GM19043 (cell line): ENCODE data around the gene PRKAG2.
"Not testable (repeated sequence)": the region's sequence is repeated elsewhere in the genome, so short reads cannot be mapped to it uniquely, and the experiment has no call there.

Source experiments
- ATAC-seq: cut with Tn5 transposase; IDR thresholded peaks from one replicate; pipeline ENCODE4 v1.9.1; 2021; ENCODE audit warnings: low read depth; ENCODE audit not compliant: unreplicated experiment

PRKAG2 gene

GRCh38 chr7:151853896-151854719 lies 22.8 kb downstream of the PRKAG2 start:
- no peak for ATAC-seq

DNA sequence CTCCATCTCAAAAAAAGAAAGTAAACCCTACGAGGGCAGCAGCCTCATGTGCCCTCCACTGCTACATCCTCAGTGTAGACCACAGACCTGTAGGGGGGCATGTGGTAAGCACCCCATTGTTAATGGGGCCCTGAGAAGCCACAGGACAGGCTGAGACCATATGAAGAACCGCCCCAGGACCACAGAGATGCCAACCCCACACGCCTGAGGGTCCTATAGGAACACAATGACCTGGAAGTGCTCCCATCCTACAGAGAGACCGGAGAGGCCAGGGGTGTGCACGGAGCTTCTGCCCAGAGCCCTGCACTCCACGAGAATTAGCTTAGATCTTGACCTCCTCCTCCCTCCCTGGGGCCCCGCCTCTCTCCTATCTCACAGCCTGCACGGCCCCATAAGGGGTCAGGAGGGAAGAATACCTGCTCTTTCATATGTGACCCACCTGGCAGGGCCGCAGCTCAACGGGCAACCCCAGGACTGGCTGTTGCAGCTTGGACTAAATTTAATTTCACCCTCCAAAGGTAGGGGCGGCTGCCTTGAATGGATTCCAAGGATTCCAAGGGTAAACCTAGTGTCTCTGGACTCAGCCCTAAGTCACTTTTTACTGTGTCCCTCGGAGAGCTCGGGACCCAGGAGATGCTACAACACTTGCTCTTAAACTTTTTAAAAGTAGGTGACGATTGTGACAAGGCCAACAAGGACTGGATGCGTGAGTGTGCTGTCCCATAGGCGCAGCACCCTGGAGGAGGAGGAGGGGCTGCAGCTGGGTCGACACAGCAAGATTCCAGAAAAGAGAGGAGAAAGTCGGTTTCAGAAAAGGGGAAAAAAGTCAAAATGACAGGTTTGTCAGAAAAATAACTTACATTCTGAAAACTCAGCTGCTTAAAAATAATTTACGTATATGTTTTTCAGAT lies 24.2 kb downstream of the PRKAG2 start:
- ATAC-seq = no peak

GRCh38 chr7:151851782-151852181 lies 25.1 kb downstream of the PRKAG2 start:
- no peak for ATAC-seq

GRCh38 chr7:151851145-151851751 lies 25.7 kb downstream of the PRKAG2 start:
- no peak for ATAC-seq

- ATAC-seq = no peak
Observed at GRCh38 chr7:151850491-151851124, 26.3 kb downstream of the PRKAG2 start.

DNA sequence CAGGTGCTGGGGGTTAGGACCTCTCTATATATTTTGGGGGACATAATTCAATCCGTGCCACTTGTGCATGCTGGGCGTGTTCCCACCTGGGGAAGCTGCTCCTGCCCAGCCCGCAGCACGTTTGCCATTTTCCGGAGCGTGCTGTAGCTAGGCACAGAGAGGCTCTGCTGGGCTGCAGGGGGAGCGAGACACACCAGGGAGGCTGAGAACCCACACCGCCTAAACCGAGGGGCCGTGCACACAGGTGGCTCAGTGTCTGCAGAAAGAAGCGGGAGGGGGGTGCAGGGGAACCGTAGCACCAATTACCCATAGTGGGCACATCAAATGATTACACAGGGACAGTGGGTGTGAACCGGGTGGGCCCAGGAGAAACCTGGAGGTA lies 27.0 kb downstream of the PRKAG2 start:
- ATAC-seq = no peak

DNA sequence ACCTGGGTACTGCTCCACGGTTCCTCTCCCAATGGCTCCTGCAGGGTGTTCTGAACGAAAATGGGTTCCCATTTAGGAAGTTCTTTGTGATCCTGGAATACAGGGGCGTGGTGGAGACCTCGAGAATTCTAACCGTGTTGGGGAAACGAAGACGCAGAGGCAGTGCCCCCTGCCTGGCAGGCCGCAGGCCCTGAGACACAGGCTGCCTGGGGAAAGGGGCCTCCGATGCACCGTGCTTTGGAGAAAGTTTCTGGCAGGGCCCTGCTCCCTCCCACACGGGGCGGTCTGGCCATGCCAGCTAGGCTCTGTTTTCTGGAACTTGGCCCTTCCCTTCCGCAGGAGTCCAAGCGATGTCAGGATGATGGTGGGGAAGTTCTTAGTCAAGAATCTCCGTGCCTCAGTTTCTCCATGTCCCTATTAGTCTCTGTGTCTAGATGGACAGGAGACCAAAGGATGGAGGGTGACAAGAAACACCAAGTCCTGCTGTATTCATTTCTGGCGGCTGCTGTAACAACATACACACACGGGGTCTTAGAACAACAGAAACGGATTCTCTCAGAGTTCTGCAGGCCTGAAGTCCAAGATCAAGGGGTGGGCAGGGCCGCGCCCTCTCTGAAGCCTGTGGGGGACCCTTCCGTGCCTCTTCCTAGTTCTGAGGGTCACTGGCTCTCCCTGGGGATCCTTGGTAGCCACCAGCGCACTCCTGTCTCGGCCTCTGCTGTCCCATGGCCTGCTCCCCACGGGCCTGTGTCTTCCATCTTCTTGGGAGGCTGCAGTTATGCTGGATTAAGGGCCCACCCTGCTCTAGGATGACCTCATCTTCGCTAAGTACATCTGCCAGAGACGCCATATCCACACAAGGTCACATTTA lies 27.7 kb downstream of the PRKAG2 start:
- ATAC-seq = no peak

GRCh38 chr7:151847681-151848081 lies 29.2 kb downstream of the PRKAG2 start:
- ATAC-seq = no peak

GRCh38 chr7:151847136-151847535 lies 29.8 kb downstream of the PRKAG2 start:
- no peak for ATAC-seq

- no peak for ATAC-seq
Observed at GRCh38 chr7:151845412-151846205, 31.3 kb downstream of the PRKAG2 start.

GRCh38 chr7:151844825-151845200 lies 32.1 kb downstream of the PRKAG2 start:
- ATAC-seq = no peak

GRCh38 chr7:151844071-151844824 lies 32.7 kb downstream of the PRKAG2 start:
- no peak for ATAC-seq

- ATAC-seq = no peak
Observed at GRCh38 chr7:151843181-151843580, 33.7 kb downstream of the PRKAG2 start.

DNA sequence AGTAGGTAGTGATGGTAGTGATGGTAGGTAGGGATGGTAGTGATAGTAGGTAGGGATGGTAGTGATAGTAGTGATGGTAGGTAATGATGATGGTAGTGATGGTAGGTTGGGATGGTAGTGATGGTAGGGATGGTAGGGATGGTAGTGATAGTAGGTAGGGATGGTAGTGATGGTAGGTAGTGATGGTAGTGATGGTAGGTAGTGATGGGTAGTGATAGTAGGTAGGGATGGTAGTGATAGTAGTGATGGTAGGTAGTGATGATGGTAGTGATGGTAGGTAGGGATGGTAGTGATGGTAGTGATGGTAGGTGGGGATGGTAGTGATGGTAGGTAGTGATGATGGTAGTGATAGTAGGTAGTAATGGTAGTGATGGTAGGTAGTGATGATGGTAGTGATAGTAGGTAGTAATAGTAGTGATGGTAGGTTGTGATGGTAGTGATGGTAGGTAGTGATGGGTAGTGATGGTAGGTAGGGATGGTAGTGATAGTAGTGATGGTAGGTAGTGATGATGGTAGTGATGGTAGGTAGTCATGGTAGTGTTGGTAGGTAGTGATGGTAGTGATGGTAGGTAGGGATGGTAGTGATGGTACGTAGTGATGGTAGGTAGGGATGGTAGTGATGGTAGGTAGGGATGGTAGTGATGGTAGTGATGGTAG lies 35.4 kb downstream of the PRKAG2 start:
- not testable (repeated sequence) for ATAC-seq

DNA sequence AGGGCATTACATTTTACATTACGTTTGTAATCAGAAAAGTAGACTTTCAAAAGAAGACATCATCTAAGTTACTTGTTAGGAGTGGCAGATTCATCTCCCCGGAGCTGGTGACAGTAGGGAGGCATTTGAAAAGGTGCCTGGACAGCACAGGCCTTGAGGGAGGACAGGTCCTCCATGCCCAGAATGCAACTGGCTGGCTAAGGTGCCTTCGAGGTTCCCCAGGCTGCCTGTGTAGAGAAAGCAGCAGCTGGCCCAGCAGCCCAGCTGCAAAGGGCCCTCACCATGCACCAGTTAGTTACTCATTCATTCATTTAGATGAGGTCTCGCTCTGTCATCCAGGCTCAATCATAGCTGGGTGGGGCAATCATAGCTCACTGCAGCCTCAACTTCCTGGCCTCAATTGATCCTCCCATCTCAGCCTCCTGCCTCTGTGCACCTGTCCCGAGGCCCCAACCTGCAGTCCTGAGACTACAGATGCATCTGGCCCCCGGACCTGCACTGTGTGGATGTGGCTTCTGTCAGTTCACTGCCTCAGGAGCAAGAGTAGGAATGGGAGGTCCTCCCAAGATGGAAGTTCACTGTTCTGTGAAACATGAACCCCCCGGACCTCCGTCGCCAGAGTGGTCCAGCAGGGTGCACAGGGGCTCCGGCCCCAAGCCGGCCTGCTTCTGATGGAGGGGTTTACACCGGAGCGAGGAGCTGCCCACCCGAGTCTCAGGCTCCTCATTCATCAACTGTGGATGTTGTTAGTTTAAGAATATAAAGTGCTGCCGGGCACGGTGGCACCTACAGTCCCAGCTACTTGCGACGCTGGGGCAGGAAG lies 36.6 kb downstream of the PRKAG2 start:
- ATAC-seq = no peak

DNA sequence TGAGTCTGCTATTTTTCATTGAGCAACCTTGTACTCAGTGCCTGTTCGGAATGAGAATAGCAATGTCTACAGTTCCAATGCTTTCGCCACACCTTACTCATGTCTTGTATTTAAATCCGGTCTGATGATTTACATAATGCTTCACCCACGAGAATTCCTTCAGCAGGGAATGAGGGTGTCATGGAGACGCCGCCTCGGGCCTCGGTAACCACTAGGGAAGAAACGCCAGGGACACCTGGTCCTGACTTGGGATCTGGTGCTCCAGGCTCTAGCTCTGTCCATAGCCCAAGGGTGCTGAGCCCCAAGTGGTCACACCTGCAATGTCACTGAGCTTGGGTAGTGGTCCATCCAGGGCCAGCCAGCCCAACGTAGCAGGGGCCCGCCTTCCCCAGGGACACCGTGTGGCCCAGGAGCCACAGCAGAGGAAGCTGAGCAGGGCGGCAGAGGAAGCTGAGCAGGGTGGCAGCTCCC lies 37.4 kb downstream of the PRKAG2 start:
- no peak for ATAC-seq

DNA sequence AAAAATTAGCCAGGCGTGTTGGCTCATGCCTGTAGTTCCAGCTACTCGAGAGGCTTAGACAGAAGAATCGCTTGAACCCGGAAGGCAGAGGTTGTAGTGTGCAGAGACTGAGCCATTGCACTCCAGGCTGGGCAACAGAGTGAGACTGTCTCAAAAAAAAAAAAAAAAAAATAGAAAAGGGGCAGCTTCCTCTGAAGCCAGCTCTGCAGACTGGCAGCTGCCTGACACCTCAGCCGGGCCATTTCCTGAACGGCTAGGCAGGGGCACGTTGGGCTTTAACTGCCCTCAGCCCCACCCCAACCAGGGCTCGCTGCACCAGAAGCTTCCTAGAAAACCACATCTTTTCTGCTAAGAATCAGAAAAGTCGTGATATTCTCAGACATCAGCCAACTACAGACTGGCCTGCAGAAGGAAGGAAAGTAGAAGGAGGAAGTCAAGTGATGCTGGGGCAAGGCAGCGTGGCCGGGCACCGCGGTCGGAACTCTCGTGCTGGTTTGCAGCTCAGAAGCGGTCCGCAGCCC lies 38.0 kb downstream of the PRKAG2 start:
- ATAC-seq = peak; percentile 65
